Fibroblast of skin of scalp (primary cell): ENCODE results near the gene TGFB2.

Source experiments
- DNase-seq: peaks from one replicate; pipeline ENCODE4 v3.0.0-alpha.2; 2013

Gene TGFB2

GRCh38 chr1:218362418-218363076, 17.4 kb downstream of the TGFB2 start:
- DNase-seq = no peak

- no peak for DNase-seq
Observed at GRCh38 chr1:218363141-218363540, 18.0 kb downstream of the TGFB2 start.

- DNase-seq = peak; percentile 22
Observed at GRCh38 chr1:218364028-218364710, 19.0 kb downstream of the TGFB2 start.

- peak; percentile 8 for DNase-seq
Observed at GRCh38 chr1:218365226-218365999, 20.3 kb downstream of the TGFB2 start.

- DNase-seq = peak; percentile 2
Observed at GRCh38 chr1:218366322-218367052, 21.4 kb downstream of the TGFB2 start.

GRCh38 chr1:218367118-218367517, 22.0 kb downstream of the TGFB2 start:
- DNase-seq = no peak

- no peak for DNase-seq
Observed at GRCh38 chr1:218368686-218369085, 23.6 kb downstream of the TGFB2 start.

GRCh38 chr1:218369688-218370511, 24.8 kb downstream of the TGFB2 start:
- DNase-seq = peak; percentile 80

- peak; percentile 46 for DNase-seq
Observed at GRCh38 chr1:218371927-218372672, 27.0 kb downstream of the TGFB2 start.

GRCh38 chr1:218374401-218375353, 29.5 kb downstream of the TGFB2 start:
- DNase-seq = peak; percentile 57

- no peak for DNase-seq
Observed at GRCh38 chr1:218376722-218377121, 31.6 kb downstream of the TGFB2 start.

- peak; percentile 98 for DNase-seq
Observed at GRCh38 chr1:218377143-218377660, 32.1 kb downstream of the TGFB2 start.

- peak; percentile 75 for DNase-seq
Observed at GRCh38 chr1:218380125-218380977, 35.2 kb downstream of the TGFB2 start.

- DNase-seq = no peak
Observed at GRCh38 chr1:218382261-218382660, 37.1 kb downstream of the TGFB2 start.

GRCh38 chr1:218383051-218383450, 37.9 kb downstream of the TGFB2 start:
- DNase-seq = peak; percentile 70

GRCh38 chr1:218383681-218384080, 38.5 kb downstream of the TGFB2 start:
- DNase-seq = no peak

GRCh38 chr1:218384581-218384993, 39.5 kb downstream of the TGFB2 start:
- DNase-seq = peak; percentile 77

GRCh38 chr1:218388591-218388990, 43.5 kb downstream of the TGFB2 start:
- DNase-seq = no peak

GRCh38 chr1:218390618-218391017, 45.5 kb downstream of the TGFB2 start:
- peak; percentile 81 for DNase-seq
